ENCODE results near the gene XG.

XG gene

DNA sequence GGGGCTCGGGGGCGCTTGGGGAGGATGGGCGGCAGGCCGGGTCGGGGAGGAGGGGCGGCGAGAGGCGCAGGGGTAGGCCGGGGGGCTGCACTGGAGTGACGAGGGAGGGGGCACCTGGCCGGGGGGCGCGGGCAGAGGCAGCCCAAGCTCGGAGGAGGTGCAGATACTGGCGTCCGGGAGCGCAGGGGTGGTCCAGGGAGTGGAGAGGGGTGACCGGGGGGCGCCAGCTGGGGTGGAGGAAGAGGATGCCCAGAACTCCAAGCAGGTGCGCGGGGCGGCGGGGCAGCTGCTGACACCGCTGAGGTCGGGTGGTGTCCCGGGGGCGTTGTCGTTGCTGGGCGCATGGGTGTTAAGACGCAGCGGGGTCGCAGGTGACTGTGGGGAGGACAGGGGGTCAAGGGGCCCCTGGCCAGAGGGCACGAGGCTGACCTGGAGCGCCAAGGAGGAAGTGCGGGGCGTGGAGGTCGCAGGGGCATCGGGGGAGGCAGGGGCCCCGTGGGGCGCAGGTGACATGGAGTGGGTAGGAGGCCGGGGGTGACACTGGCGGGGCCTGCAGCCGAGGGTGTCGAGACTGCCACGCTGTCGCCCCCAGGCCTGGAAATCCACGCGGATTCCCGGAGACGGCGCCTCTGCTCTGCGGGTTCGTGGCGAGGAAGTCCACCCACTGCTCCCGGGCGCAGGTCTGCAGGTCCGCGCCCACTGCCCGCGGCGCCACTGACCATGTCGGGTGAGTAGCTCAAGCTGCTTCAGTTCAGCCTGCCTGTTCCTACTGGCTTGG is 77.8 kb downstream of the XG start:
- H3K9ac ChIP-seq (ENCODE audit: low read depth, low read length): peak overlapping the region; percentile 69; the same call in 1 of the 2 replicates
- peaks cover 6% of the 10 kb centered on the region; the same call in 1 of the 2 replicates for H3K4me1 ChIP-seq (ENCODE audit: insufficient read depth, low read length)
- no peaks in the 10 kb centered on the region for H3K9me3 ChIP-seq (ENCODE audit: control insufficient read depth, insufficient read depth, low read length)
- H3K36me3 ChIP-seq (ENCODE audit: insufficient read depth, low read length): no peaks in the 10 kb centered on the region

DNA sequence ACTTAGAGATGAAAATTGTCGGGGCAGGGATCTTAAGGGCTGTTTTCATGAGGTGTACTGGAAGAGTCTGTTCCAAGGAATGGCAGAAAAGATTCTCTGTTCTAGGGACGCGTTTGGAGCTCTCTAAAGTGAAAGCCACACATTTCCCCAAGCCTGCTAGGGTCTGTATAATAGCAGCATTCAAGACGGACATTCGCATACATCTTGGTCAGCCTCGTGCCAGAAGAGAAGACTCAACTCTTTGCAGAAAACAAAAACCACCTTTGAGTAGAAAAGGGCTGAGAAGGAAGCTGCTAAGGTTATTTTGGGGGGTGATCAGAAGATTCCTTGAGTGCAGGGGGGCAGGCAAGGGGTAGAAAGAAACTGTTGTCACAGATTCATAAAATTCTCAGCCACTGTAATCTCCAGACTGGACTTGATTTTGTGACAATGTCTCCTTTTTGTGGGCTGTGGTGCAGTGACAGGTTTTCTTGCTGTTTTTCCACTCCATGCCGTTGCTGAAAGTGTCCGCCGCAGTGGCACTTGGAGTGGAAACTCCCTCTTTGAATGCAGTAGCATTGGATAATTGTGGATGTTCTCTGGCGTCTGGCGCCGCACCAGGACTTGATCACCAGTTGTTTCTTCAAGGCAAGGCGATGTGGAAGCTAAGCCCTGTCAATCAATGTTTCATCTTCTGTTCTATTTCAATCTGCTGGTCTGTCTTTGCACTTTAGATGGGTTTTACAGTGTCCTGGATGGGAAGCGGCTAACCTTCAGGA is 79.8 kb downstream of the XG start:
- no peak overlapping the region for H3K9ac ChIP-seq (ENCODE audit: low read depth, low read length)
- peaks cover 4% of the 10 kb centered on the region for H3K36me3 ChIP-seq (ENCODE audit: insufficient read depth, low read length)
- H3K4me1 ChIP-seq (ENCODE audit: insufficient read depth, low read length): peaks cover 6% of the 10 kb centered on the region; the same call in 1 of the 2 replicates
- peaks cover 1% of the 10 kb centered on the region; the same call in 1 of the 2 replicates for H3K9me3 ChIP-seq (ENCODE audit: control insufficient read depth, insufficient read depth, low read length)

DNA sequence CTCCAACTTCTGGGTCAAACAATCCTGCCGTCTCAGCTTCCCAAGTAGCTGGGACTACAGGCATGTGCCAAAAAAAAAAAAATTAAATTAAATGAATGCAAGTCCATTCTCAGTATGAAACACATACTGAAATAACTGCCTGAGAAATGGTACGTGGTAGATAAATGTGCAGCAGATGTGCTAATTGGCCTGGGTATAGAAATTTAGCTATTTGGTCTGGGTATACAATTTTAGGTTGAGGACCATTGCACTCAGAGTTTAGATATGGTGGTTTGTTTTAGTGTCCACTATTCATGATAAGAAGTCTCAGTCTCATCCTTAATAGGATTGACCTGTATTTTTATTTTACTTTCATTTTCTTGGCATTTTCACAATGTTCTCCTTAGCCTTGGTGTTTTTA is 86.1 kb downstream of the XG start:
- peaks cover 18% of the 10 kb centered on the region for H3K36me3 ChIP-seq (ENCODE audit: insufficient read depth, low read length)
- H3K9me3 ChIP-seq (ENCODE audit: control insufficient read depth, insufficient read depth, low read length): peaks cover 5% of the 10 kb centered on the region; the same call in 1 of the 2 replicates
- H3K9ac ChIP-seq (ENCODE audit: low read depth, low read length): no peak overlapping the region
- H3K4me1 ChIP-seq (ENCODE audit: insufficient read depth, low read length): no peaks in the 10 kb centered on the region

DNA sequence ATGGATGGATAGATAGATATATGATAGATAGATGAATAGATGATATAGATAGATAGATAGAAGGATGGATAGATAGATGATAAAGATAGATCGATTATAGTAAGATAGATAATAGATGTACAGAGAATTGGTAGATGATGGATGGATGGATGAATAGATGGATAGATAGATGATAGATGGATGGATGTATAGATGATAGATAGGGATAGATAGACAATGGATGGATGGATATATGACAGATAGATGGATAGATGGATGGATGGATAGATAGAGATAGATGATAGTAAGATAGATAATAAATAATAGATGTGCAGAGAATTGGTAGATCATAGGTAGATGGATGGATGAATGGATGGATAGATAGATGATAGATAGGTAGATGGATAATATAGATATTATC is 89.1 kb downstream of the XG start:
- H3K9ac ChIP-seq (ENCODE audit: low read depth, low read length): no peak overlapping the region
- H3K4me1 ChIP-seq (ENCODE audit: insufficient read depth, low read length): no peaks in the 10 kb centered on the region
- peaks cover 5% of the 10 kb centered on the region; the same call in 1 of the 2 replicates for H3K9me3 ChIP-seq (ENCODE audit: control insufficient read depth, insufficient read depth, low read length)
- peaks cover 22% of the 10 kb centered on the region for H3K36me3 ChIP-seq (ENCODE audit: insufficient read depth, low read length)

DNA sequence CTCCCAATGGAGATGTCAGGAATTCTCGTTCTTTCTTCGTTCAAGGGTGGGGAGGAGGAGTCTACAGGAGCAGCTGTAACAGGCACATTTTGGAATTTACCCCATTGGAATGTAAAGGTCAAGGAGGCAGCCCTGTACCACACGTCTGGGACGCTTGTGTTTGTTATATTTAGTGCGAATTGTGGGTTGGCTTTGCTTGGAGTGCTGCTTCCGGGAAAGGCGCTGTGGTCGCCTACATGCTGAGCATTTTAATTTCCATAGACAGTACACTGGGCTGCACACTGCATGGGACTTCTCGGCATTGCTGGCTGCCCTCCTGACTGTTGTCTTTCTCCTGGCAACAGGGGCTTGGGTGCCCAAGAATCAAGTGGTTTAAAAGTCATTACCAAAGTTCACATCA is 89.7 kb downstream of the XG start:
- Histone ChIP-seq H3K9me3 (ENCODE audit: control insufficient read depth, insufficient read depth, low read length) (peaks cover 5% of the 10 kb centered on the region; the same call in 1 of the 2 replicates), H3K36me3 (ENCODE audit: insufficient read depth, low read length) (peaks cover 19% of the 10 kb centered on the region; the same call in 1 of the 2 replicates), H3K9ac (ENCODE audit: low read depth, low read length) (no peak overlapping the region), H3K4me1 (ENCODE audit: insufficient read depth, low read length) (no peaks in the 10 kb centered on the region)

DNA sequence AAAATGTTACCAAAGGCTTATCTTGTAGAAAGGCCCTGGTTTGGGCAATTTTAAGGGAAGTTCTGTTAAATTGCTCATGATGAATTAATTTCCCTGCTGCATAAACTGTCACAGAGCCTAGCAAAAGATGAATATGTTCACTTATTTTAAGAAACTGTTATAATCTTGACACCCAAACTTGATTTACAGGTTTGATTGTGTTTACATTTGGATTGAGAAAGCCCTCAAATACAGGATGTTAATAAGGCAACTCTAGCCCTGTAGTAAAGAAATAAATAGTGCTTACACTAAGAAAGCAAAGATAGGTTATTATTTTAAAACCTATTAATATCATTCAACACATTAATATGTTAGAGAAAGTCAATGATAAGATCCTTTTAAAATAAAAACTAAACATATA is 95.2 kb downstream of the XG start:
- peaks cover 22% of the 10 kb centered on the region for H3K4me1 ChIP-seq (ENCODE audit: insufficient read depth, low read length)
- no peaks in the 10 kb centered on the region for H3K9me3 ChIP-seq (ENCODE audit: control insufficient read depth, insufficient read depth, low read length)
- peaks cover 5% of the 10 kb centered on the region; the same call in 1 of the 2 replicates for H3K36me3 ChIP-seq (ENCODE audit: insufficient read depth, low read length)
- no peak overlapping the region for H3K9ac ChIP-seq (ENCODE audit: low read depth, low read length)

DNA sequence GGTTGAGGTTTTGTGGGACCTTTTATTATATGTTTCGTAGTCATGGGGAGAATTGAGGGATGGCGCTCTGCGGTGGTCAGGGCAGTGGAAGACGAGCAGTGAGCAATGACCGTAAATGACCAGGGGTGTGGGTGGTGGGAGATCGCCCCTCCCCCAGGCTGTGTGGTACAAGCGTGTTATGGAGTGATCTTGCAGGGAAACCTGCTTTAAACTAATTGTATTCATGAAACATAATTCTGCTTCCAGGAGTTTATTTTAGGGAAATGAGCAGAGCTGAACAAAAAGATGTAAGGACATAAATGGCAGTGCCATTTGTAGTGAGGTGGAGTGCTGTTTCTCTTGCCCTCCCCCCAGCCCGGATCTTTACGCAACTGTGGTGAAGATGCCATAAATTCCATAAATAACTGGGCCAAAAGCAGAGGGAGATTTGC is 97.0 kb downstream of the XG start:
- peak overlapping the region; percentile 14; the same call in 1 of the 2 replicates for H3K9ac ChIP-seq (ENCODE audit: low read depth, low read length)
- peaks cover 22% of the 10 kb centered on the region for H3K4me1 ChIP-seq (ENCODE audit: insufficient read depth, low read length)
- H3K36me3 ChIP-seq (ENCODE audit: insufficient read depth, low read length): peaks cover 1% of the 10 kb centered on the region
- no peaks in the 10 kb centered on the region; the same call in 1 of the 2 replicates for H3K9me3 ChIP-seq (ENCODE audit: control insufficient read depth, insufficient read depth, low read length)

DNA sequence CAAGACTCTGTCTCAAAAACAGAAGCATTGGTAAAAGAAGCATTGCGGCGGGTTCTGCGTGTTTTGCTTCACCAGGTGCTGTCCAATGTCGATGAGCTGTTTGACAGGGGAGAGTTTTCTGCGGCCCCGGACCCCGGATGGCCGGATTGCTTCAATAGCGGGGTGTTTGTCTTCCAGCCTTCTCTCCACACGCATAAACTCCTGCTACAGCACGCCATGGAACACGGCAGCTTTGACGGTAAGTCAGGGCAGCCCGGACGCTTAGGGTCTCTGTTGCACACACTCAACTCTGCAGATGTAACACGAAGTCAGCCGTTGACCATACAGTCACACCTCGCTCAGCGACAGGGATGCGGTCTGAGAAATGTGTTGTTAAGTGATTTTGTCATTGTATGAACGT is 103.1 kb downstream of the XG start:
- peaks cover 24% of the 10 kb centered on the region for H3K36me3 ChIP-seq (ENCODE audit: insufficient read depth, low read length)
- no peak overlapping the region for H3K9ac ChIP-seq (ENCODE audit: low read depth, low read length)
- H3K4me1 ChIP-seq (ENCODE audit: insufficient read depth, low read length): peaks cover 6% of the 10 kb centered on the region
- no peaks in the 10 kb centered on the region; the same call in 1 of the 2 replicates for H3K9me3 ChIP-seq (ENCODE audit: control insufficient read depth, insufficient read depth, low read length)

DNA sequence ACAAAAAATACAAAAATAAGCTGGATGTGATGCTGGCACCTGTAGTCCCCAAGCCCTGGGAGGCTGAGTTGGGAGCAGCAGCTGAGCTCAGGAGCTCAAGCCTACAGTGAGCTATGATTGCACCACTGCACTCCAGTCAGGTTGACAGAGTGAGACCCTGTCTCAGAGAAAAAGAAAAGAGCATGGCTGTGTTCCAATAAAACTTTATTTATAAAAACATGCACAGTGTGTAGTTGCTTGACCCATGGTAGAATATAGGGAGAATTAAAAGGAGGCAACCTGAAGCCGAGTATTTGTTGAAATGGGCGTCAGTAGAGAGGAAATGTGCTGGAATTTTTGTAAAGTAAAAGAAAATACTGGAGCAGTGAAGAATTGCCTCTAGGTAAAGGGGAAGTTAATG is 103.9 kb downstream of the XG start:
- Histone ChIP-seq H3K9me3 (ENCODE audit: control insufficient read depth, insufficient read depth, low read length) (no peaks in the 10 kb centered on the region; the same call in 1 of the 2 replicates), H3K9ac (ENCODE audit: low read depth, low read length) (no peak overlapping the region), H3K36me3 (ENCODE audit: insufficient read depth, low read length) (peaks cover 29% of the 10 kb centered on the region), H3K4me1 (ENCODE audit: insufficient read depth, low read length) (no peaks in the 10 kb centered on the region)

DNA sequence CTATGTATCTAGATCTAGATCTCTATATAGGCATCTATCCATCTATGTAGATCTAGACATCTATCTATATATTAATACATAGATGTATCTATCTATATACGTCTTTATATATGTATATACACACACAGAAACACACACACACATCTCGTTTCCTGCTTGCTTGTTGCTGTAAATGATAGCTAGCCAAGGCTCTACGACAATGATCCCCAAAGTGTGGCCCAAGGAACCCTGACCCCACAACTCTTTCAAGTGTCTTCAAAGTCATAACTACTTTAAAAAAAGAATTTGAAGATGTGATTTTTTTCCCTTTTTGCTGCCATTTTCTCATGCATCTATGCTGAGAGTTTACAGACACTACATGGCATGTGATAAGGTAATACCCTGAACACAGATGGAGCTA is 105.7 kb downstream of the XG start:
- Histone ChIP-seq H3K36me3 (ENCODE audit: insufficient read depth, low read length) (peaks cover 41% of the 10 kb centered on the region), H3K9me3 (ENCODE audit: control insufficient read depth, insufficient read depth, low read length) (no peaks in the 10 kb centered on the region), H3K9ac (ENCODE audit: low read depth, low read length) (no peak overlapping the region), H3K4me1 (ENCODE audit: insufficient read depth, low read length) (no peaks in the 10 kb centered on the region)

DNA sequence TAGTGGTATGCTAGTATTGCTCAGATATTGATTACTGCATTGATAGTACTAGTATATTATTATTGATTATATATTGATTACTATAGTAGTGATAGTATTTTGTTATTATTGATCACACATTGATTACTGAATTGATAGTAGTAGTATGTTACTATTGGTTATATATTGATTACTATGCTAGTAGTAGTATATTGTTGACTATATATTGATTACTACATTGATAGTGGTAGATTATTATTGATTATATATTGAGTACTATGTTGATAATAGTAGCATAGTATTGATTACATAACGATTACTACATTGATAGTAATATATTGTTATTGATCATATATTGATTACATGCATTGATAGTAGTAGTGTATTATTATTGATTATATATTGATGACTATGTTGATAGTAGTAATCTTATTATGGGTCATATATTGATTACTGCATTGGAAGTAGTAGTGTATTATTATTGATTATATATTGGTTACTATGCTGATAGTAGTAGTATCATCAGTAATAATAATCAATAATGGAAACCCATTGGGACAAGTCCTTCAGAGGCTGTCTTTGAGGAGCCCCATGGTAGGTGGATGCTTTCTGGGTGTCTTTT is 107.5 kb downstream of the XG start:
- Histone ChIP-seq H3K9me3 (ENCODE audit: control insufficient read depth, insufficient read depth, low read length) (no peaks in the 10 kb centered on the region), H3K9ac (ENCODE audit: low read depth, low read length) (no peak overlapping the region), H3K4me1 (ENCODE audit: insufficient read depth, low read length) (peaks cover 10% of the 10 kb centered on the region), H3K36me3 (ENCODE audit: insufficient read depth, low read length) (peaks cover 39% of the 10 kb centered on the region)

DNA sequence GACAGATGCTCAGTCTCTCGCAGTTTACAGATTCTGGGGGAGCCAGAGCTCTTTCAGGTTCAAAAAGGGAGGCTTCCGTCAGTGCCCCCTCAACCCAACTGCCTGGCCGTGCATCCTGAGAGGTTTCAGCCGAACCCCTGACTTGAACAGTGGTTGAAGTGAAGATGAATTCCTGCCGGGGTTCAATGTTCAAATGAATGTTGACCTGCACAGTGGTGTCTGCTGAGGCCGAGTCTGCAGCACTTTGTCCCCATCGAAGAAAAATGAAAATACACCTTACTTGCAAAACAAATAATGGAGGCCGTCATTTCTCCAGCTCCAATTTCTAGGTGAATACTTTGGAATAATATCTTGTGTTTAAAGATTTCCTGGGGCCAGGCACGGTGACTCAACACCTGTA is 110.6 kb downstream of the XG start:
- H3K4me1 ChIP-seq (ENCODE audit: insufficient read depth, low read length): peaks cover 10% of the 10 kb centered on the region
- no peak overlapping the region for H3K9ac ChIP-seq (ENCODE audit: low read depth, low read length)
- H3K36me3 ChIP-seq (ENCODE audit: insufficient read depth, low read length): peaks cover 40% of the 10 kb centered on the region
- no peaks in the 10 kb centered on the region for H3K9me3 ChIP-seq (ENCODE audit: control insufficient read depth, insufficient read depth, low read length)

DNA sequence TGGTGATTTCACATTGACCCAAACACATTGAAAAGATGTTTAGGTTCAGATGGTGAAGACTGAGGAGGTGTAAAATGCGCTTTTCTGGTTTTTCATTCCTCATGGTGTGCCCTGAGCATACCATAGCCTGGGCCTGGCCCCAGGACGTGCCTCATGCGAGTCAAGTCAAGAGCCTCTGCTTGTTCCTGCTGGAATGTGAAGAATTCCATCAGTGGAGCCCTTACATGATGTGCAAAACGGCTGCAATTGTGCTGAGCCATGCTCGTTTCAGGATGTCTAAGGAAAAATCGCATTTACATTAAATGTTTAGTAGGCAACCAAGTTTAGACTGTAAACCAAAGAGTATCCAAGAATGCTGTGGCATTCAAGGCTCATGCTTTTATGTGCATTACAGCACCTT is 111.8 kb downstream of the XG start:
- Histone ChIP-seq H3K4me1 (ENCODE audit: insufficient read depth, low read length) (peaks cover 10% of the 10 kb centered on the region), H3K36me3 (ENCODE audit: insufficient read depth, low read length) (peaks cover 35% of the 10 kb centered on the region), H3K9me3 (ENCODE audit: control insufficient read depth, insufficient read depth, low read length) (no peaks in the 10 kb centered on the region), H3K9ac (ENCODE audit: low read depth, low read length) (no peak overlapping the region)
